GM21723 (cell line): ENCODE results near the gene USE1.

Experiments
- ATAC-seq: cut with Tn5 transposase; IDR thresholded peaks from one replicate; pipeline ENCODE4 v1.9.1; 2021; ENCODE audit warnings: mild to moderate bottlenecking, moderate library complexity; ENCODE audit not compliant: unreplicated experiment

The USE1 gene

DNA sequence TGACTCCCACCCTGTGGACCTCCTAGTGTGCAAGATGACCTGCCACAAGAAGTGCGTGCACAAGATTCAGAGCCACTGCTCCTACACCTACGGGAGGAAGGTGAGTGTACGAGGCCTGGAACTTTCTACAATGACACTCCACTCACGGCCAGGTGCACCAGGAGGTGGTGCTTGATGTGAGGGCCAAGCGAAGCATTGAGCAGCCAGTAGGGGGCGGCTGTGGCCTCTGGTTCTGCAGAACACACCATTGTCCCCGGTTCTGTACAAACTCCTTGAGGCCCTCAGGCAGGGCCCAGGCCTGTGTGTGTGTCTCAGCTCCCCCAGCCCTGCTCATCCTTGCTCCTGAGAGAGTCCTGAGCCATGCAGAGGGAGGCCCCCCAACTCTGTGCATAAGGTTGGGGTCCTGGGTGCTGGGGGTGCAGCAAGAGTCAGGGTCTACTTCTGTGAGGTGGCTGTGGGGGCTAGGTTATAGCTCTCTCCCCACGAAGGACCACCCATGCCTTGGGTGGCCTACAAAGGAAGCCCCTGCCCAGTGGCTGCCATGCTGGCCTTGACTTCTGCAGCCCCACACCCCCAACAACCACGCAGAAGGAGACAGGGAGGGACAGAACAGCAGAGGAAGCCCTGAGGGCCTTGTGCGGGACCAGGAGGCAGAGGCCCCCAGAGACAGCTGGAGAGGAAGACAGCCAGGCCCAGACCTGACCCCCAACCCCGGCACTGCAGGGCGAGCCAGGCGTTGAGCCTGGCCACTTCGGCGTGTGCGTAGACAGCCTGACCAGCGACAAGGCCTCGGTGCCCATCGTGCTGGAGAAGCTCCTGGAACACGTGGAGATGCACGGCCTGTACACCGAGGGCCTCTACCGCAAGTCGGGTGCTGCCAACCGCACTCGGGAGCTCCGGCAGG lies 9.7 kb upstream of the USE1 start:
- no peak for ATAC-seq

DNA sequence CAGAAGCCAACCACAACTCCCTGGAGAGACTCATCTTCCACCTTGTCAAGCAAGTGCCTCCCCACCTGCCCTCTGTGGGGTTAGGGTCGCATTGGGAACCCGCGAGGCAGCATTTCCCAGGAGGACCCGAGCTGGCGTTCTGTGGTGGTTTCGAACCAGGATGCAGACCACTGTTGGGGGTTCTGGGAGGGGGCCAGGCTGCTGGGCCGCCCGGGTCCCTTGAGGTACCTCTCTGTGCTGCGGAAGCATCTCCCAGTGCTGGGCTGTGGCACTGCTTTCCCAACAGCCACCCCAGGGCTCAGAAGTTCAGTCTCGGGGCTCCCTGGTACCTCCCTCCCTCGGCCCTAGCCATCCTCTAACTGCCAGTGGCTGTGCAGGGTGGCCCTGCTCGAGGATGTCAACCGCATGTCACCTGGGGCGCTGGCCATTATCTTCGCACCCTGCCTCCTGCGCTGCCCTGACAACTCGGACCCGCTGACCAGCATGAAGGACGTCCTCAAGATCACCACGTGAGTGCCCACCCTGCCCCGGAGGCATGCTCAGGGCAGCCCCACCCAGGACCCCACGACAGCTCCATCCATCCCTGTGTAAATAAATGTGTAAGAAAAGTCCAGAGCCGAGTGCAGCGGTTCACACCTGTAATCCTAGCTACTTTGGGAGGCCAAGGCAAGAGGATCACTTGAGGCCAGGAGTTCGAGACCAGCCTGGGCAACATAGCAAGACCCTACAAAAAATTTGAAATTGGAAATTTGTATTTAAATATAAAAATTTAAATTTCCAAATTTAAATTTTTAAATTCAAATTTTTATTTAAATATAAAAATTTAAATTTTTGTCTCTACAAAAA lies 8.2 kb upstream of the USE1 start:
- no peak for ATAC-seq

DNA sequence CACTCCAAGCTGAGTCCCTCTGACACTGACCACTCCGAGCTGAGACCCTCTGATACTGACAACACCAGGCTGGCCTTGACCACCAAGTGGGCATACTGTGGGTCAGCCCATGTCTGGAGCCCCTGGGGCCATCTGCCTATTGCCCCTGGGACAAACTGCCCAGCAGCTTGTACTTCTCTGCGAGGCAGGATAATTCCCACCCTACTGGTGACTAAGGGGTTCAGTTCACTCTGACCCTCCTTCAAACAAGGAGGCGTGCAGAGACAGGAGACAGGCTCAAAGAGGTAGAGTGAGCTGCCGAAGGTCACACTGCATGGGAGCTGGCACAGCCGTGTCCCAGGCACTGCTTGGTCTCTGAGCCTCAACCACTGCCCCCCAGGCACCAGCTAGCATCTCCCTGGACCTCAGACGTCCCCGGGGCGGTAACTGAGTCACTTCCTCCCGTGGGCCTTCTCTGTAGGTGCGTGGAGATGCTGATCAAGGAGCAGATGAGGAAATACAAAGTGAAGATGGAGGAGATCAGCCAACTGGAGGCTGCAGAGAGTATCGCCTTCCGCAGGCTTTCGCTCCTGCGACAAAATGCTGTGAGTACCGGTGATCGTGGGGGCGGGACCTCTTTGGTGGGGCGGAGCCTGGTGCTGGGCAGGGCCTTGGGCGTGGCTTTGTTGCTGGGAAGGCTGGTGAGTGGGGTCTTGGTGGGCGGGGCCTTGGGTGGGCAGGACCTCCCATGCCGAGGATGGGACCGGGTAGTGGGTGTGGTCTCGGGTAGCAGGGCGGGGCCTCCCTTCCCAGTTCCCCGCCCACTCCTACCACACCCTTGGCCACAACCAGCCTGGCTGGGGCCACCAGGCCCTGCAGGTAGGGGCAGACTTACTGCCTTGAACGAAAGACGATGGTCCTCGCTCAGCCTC lies 5.8 kb upstream of the USE1 start:
- no peak for ATAC-seq

DNA sequence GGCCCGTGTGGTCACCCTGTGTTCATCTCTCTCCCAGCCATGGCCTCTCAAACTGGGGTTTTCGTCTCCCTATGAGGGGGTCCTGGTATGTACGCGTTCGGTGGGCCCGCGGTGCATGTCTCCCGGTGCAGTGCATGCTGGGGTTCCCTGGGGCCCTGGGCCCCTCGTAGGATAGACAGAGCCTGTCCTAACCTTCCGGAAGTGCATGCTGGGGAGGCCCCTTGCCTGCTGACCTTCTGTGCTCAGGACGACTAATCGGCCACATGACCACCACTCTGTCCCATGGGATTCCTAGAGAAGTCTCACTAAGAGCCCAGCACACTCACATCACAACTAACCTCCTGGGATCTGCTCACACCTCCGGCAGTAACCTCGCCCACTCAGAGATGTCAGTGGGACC lies 4.9 kb upstream of the USE1 start:
- no peak for ATAC-seq

DNA sequence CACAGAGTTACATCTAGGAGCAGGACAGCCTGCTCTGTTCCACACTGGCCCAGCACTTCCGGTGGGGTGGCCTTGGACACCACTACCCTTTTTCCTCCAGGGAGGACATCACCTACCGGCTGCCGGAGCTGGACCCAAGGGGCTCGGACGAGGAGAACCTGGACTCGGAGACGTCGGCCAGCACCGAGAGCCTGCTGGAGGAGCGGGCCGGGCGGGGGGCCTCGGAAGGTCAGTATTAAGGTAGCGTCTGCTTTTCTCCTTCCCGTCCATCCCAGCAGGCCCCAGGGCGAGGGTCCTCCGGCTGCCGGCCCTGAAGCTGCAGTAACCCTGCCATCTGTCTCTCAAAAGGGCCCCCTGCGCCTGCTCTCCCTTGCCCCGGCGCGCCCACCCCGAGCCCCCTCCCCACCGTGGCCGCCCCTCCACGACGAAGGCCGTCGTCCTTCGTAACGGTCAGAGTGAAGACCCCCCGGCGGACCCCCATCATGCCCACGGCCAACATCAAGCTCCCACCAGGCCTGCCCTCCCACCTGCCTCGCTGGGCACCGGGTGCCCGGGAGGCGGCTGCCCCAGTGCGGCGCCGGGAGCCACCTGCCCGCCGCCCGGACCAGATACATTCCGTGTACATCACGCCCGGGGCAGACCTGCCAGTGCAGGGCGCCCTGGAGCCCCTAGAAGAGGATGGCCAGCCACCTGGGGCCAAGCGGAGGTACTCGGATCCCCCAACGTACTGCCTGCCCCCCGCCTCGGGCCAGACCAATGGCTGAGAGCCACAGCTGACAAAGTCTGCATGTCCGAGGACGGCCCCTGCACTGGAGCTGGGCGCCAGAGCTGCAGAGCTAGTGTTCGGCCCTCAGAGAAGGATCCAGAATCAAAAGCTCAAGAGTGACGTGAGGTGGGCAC lies 3.4 kb upstream of the USE1 start:
- no peak for ATAC-seq

DNA sequence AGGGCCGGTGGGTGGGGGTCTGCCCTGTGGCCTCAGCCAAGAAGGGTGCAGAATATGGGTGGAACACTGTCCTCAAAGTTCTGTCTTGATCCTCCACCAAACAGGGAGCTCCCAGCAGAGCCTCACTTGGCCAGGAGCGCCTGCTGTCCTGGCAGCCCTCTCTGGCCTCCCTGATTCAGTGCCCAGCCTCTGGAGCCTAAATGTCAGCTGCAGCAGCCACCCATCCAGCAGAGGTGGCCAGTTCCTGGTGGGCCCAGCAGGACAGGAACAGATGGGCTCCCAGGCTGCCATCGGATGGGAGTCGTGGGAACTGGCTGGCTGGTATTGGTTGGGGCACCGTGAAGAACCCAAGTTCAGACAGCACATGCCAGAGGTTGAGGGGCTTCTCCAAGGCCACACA lies 1.8 kb upstream of the USE1 start:
- ATAC-seq, result no peak

DNA sequence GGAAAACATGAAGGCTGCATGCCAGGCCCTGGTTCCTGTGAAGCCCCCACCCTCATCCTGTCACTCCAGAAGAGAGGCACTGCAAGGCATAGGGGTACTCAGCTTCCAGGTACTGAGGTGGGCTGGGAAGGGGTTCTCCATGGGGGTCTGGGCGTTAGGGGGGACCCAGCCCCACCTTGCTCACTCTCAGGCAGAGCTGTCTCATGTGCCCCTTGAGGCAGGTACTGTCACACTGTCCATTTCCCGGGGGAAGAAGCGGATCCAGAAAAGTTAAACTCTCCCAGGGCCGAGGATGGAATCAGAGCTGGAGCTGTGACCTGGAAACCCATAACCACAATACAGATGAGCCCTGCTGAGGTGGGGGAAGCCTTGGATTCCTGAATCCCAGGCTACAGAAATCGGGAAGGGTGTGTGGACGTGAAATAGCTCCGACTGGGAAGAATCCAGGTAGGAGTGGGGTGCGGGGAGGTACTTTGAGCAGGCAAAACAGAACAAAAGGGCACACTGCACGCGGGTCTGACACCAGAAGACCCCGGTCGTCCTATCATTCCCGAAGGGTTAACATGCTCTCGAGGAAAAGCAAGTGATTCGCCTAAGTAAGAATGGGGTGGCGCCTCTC lies 540 bp upstream of the USE1 start:
- no peak for ATAC-seq

DNA sequence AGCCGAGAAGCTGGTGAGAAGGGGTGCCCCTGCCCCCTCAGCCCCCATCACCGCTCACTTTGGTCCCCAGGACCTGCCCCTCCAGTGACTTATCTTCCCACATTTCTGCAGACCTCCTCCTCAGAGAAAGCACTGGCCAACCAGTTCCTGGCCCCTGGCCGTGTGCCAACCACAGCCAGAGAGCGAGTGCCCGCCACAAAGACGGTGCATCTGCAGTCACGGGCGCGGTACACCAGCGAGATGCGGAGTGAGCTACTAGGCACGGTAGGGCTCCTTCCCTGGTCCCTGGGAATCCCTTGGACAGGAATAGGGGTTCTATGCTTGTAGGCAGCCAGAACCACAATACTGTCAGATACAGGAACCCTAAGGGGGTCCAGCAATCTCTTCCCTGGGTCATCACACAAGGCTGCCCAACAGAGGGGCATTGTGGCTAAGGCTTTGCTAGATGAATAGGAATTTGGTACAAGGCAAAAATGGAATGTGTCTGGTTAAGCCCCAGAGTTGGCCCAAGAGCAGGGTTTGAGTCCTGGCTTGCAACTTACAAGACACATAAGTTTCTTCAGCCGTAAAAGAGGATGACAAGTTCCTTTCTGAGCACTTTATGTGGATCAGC lies 1.0 kb downstream of the USE1 start:
- ATAC-seq, result no peak

DNA sequence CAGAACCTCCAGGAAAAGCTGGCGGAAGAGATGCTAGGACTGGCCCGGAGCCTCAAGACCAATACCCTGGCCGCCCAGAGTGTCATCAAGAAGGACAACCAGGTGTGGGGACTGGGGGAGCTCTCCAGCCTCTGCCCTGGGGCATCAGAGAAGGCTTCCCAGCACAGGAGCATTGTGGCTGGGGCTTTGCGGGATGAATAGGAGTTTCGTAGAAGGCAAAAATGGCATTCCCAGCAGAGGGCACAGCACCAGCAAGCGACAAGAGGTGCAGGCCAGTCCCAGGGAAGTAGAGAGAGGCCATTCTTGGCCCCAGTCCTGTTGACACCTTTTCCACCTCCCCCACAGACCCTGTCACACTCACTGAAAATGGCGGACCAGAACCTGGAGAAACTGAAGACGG lies 4.1 kb downstream of the USE1 start:
- no peak for ATAC-seq

DNA sequence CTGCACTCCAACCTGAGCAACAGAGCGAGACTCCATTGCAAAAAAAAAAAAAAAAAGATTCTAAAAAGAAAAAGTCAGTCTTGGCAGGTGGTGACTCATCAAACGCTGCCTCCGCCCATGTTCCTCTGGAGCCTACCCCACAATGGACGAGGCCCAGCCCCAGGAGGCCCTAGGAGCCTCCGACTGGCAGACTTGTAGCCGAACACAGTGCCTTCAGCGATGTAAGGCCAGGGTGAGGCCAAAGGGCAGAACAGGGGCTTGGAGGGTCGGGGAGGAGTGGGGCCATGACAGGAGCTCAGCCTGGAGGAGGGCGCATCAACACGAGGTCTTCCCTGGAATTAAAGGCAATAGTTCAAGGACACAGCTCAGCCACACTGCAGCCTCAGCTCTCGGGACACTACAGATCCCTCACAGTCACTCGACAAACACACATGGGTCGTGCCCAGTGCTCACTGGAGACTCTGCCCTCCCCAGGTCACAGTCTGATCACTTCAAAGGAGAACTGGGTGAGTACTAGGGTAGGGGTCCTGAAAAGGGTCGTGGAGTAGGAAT lies 5.1 kb downstream of the USE1 start:
- ATAC-seq, result no peak

DNA sequence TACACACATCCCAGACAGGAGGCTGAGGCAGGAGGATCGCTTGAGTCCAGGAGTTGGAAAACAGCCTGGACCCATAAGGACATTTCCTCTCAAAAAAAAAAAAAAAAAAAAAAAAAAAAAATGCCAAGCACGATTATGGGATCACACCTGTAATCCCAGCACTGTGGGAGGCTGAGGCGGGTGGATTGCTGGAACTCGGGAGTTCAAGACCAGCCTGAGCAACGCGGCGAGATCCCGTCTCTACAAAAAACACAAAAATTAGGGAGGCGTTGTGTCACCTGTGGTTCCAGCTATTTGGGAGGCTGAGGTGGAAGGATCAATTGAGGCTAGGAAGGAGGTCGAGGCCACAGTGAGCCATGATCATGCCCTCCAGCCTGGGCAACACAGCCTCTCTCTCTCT lies 9.9 kb downstream of the USE1 start:
- ATAC-seq, result no peak

DNA sequence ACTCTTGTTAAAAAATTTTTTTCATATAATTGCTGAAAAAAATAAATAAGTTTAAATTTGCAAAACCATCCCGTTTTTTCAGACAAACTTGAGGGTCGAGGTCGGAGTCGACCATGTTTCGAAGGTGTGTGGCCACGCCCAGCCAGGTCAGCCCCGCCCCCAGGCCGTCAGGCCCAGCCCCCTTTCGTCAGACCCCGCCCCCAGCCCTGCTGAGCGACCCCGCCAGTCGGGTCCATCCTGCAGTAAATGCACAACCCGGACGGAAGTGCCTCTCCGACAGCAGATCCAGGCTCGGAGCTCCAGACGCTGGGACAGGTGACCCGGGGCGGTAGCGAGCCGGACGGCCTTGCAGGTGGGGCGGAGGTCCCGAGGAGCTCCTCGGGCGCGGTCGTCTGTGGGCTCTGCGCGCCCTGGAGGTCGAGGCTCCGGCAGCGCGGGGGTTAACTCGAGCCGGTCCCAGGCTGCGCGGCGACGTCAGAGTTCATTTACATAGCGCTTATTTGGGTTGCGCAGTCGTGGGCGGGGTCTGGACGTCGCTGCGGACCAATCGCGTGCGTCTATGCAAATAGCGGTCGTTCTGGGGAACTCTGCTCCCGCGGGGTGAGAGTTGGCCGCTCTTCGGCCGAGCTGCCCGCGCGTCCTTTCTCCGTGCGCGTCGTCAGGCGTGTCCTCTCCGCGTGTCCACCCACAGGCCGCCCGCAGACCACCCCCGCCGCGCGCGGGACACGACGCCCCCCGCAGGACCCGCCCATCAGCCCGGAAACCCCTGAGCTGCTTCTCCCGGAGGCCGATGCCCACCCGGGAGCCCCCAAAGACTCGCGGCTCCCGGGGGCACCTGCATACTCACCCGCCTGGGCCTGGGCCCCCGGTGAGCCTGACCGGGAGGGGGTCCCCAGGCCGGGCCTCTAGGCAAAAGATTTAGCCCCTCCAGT lies 11.1 kb downstream of the USE1 start, which contains the start of gene OCEL1:
Gene OCEL1 (plus strand): TSS at position 225 of the 932 bp plus-strand sequence. CDS start 22 bp downstream, at position 247.
- peak; percentile 92 for ATAC-seq

DNA sequence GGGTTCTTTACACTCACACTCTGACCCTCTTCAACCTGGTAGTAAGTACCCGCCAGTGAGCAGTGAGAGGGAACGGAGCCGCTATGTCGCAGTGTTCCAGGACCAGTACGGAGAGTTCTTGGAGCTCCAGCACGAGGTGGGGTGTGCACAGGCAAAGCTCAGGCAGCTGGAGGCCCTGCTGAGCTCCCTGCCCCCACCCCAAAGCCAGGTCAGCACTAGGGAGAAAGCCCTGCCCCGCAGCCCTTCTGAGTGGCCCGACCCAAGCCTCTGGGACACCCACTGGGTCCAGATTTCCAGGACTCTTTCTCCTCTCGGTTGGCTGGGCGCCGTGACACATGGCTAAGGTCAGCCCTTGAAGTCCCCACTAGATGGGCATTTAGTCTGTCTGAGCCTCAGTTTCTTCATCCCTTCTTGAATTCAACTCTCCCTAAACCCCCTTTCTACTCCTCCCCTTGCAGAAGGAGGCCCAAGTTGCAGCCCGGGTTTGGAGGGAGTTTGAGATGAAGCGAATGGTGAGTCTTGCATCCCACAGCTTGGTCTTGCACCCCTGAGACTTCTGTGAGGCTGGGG lies 12.7 kb downstream of the USE1 start:
- no peak for ATAC-seq

DNA sequence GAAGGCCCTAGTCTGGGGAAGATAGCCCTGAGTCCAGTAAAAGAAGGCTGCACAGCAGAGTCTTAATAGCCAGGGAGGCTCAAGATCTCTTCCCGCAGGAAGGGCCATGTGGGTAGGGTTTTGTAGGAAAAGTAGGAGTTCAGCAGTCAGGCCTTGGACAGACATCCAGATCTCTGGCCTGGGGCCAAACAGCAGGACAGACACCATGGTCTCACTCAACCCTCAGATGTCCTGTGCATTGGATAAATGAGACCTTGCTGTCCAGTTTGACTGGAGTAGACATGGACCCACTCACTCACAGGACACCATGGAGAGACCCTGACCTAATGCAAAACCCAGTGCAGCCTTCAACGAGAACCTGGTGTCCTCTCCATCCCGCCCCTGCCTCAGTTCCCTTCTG lies 14.7 kb downstream of the USE1 start:
- ATAC-seq, result no peak

DNA sequence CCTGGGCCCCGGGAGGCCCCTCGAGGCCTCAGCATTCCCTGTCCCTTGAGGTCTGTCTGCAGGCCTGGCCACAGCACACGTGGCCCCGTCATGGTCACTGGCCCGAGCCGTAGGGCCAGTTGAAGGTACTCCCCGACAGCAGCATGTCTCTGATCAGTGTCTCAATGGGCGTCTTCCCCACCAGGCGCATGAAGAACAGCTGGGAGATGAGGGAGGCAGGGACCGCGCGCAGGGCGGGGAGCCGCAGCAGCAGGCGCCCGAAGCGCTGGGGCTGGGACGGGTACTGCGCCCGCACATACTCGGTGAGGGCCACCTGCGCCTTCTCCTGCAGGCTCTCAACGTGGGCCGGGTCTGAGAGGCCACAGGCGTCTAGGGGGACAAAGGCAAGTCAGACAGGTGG lies 17.1 kb downstream of the USE1 start:
- no peak for ATAC-seq

DNA sequence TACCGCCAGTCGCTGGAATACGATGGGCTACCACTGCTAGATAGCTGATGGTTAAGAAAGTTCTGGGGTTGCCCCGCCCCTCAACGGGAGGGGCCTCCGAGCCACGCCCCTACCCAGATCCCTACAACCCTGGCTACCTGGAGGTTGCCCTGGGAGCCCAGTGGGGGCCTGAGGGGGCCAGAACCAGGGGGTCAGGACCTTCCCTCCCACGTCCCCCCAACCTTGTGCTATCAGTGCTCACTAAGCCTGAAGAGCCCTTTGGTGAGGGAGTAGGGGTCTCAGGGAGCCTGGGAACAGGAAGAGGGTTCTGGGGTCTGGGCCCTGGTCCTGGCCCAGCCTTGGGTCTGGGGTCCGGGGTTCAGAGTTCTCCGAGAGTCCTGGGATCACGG lies 19.7 kb downstream of the USE1 start:
- ATAC-seq, result peak; percentile 69

DNA sequence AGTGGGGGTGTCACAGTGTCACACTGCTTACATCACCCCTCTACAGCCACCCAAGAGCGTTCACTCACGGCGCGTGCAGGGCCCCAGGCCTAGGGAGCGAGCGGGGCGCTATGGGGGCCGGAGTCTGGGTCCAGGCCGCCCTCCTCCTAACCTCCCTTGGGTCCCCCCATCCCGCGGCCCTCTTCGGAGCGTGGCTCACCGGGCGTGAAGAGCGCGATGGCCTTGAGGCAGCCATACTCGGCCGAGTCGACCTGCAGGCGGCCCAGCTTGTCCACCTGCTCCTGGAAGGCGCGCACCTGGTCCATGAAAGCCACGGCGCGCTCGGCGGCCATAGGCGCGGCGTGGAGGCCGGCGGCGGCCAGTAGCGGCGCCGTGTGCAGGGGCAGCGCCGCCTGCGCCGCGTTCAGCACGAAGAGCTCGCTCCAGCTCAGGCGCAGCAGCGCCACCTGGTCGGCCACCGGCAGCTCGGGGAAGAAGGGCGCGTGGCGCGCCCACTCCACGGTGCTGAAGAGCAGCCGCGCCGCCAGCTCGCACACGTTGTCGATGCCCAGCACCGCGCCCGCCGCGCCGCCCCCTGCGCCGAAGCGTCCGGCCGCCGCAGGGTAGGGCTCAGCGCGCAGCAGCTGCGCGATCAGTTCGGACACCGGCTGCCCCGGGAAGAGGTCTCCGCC lies 20.3 kb downstream of the USE1 start:
- ATAC-seq, result peak; percentile 59
